Activated effector memory CD4-positive, alpha-beta T cell treated with Interleukin-2 at 50 U/mL for 16 hours (primary cell): ENCODE measurements around the gene HNRNPA0.

Experiments
- DNase-seq: peaks from one replicate; pipeline ENCODE4 v3.0.0-alpha.2; 2020

Gene HNRNPA0

DNA sequence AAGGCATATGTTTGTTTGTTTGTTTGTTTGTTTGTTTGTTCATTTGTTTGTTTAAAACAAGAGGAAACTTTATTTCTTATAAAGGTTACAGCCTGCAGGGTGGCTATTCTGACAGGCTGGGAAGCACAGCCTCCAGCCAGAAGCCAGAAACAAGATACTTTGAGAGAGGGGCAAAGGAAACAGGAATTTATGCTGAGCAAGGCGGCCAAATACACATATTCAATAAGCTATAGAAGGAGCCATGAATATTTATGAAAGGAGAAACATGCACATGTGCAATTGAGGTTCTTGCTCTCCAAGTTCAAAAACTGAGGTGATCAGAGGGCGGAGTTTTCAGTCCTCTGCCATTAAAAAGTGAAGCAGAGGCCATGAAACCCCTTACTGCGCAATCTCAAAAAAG lies 37.8 kb downstream of the HNRNPA0 start:
- no peak for DNase-seq

DNA sequence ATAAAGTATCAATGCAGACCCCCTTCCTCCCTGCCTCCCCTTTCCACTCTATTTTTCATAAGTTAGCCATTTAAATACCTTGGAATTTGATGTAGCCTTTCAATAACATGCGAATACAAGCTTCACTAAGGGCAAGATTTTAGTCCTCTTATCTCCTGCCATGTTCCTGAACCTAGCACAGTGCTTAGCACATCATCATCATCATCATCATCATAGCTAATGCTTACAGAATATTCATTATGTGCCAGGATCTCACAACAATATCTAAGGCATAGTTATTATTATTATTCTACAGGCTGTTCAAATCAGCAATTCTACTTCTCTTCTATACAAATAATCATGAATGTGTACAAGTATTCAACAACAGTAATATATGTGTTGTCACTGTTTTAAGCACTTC lies 38.7 kb downstream of the HNRNPA0 start:
- no peak for DNase-seq

- no peak for DNase-seq
These were observed 39.2 kb downstream of the HNRNPA0 start for GRCh38 chr5:137714946-137715345.

- DNase-seq, result no peak
These were observed 39.7 kb downstream of the HNRNPA0 start for GRCh38 chr5:137714494-137714893.

DNA sequence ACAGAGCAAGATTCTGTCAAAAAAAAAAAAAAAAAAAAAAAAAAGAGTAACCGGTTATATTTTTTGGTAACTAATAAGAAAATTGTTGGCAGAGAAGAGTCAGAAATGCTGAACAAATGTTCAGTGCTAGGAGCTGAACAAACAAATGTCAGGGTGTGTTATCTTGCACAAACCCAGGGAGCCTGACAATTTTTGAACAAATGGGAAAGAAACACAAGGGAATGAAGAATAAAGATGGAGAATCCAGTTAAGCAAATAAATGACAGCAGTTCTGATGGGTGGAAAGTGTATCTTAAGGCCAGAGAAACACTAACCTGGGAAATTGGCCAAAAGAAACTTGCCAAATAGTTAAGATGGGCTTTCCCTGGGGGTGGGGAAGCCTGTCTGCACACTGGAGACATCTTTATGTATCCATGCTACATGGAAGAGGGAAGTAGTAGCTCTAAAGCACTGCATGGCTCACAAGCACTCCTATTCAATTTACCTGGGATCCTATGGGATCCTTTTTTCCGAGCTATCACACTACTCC lies 42.0 kb downstream of the HNRNPA0 start:
- DNase-seq, result no peak

DNA sequence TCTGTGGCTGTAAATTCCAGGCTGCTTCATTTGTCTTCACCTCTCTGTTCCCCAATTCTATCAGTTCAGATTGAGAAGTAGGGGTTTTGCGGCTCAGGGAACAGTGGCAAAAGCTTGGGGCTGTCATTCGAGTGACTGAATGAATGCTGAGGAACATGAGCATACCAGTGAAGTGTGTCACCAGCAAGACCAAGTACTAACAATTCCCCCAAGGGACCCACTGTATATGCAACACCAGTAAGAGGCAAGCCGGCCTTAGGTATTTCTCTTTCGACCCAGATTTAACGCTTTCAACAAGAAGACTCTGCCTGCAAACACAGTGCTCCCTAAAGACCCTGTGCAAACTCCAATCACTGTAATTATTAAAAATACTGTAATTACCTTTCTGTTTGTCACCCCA lies 44.1 kb downstream of the HNRNPA0 start:
- no peak for DNase-seq

GRCh38 chr5:137708796-137709559 lies 45.2 kb downstream of the HNRNPA0 start:
- DNase-seq, result no peak

GRCh38 chr5:137708062-137708461 lies 46.1 kb downstream of the HNRNPA0 start:
- no peak for DNase-seq

DNA sequence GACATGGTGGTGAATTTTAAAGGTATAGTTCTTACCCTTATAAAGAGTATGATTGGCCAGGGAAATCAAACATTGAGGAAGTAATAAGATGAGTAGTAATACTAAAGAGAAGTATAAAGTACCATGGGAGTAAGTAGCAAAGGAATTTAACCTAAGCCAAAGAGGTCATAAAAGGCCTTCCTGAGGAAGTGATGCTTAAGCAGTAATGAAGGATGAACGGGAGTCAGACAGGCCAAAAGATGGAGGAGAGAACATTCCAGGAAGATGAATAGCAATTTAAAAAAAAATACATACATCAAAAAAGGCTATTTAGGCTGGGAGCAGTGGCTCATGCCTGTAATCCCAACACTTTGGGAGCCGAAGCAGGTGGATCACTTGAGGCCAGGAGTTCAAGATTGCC lies 47.3 kb downstream of the HNRNPA0 start:
- DNase-seq, result no peak

DNA sequence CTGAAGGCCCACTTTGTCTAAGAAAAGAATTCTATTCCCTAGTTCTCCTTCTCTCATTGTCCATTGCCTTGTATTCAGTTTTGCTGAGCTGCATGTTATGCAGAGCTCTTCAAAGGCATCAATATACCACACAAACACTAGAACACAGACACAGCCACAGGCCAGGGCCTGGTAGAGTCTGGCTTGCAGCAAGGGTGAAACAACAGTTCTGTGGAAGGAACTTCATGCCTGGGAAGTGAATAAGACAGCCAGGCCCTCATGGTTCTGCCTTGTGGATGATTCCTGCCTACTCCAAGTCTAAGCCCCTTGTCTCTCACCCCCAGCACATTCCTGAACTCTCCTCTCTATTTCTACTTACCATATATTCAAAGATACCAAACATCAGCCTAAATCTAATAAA lies 49.1 kb downstream of the HNRNPA0 start:
- no peak for DNase-seq

GRCh38 chr5:137703565-137703964 lies 50.6 kb downstream of the HNRNPA0 start:
- no peak for DNase-seq

- DNase-seq, result no peak
These were observed 53.9 kb downstream of the HNRNPA0 start for GRCh38 chr5:137700282-137700680.

- no peak for DNase-seq
These were observed 54.6 kb downstream of the HNRNPA0 start for GRCh38 chr5:137699336-137700281.

DNA sequence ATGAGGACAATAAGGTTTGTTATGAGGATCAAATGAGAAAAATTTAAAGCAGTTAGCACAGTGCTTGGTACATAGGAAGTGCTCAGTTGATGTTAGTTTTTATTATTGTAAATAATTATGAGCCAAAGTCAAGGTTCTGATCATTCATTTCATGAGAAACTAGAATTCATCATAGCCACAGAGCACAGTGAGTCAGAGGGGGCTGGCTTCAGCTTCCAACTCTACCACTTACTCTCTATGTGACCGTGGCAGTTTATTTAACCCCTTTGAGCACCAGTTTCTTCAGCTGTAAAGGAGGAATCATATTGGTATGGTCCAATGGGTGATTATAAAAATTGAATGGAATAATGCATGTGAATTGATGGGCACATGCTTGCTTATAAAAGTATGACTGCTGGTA lies 57.7 kb downstream of the HNRNPA0 start:
- DNase-seq, result no peak

- DNase-seq, result peak; percentile 28
These were observed 58.3 kb downstream of the HNRNPA0 start for GRCh38 chr5:137695651-137696428.
